ENCODE results near the gene TMTC3. TPM values are rescaled to one million over a fixed set of nuclear protein-coding genes. Genes with fewer than 3 reads are reported as not detected.

Gene TMTC3
- polyA plus RNA-seq, 1 of the 3 experiments (the other 2 are of a cell fraction), result 2.8 TPM

DNA sequence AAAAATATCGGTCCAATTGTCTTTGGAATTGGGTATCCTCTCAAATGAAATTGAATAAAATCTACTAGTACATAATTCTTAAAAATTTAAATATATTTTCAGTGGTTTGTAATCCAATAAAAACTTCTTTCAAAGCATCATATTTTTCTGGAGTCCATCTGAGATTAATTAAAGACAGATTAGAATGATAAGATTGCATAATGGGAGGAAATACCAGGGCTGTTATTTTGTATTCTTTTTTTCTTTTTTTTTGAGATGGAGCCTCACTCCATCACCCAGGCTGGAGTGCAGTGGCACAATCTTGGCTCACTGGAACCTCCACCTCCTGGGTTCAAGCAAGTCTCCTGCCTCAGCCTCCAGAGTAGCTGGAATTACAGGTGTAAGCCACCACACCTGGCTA is 103.8 kb downstream of the TMTC3 start (continued):
- TF ChIP-seq, protein P1, sequence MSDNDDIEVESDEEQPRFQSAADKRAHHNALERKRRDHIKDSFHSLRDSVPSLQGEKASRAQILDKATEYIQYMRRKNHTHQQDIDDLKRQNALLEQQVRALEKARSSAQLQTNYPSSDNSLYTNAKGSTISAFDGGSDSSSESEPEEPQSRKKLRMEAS (IDR thresholded peaks at IDR 0.05; ENCODE audit: low read depth), result no peak
- TF ChIP-seq EP300 (IDR thresholded peaks at IDR 0.05; ENCODE audit: borderline replicate concordance in 1 of 2, low read depth in 1 of 2, low read length in 1 of 2) (peak in 1 of 2 experiments; percentile 65; a peak in 1 of 4 replicates), RAD21 (IDR thresholded peaks at IDR 0.05; ENCODE audit: low read length) (no peak), MXI1 (IDR thresholded peaks at IDR 0.05; ENCODE audit: low read depth, low read length) (no peak), CHD2 (IDR thresholded peaks at IDR 0.05; ENCODE audit: low read length, partially characterized antibody) (no peak), SIN3A (IDR thresholded peaks at IDR 0.05; ENCODE audit: borderline replicate concordance, low read depth, low read length) (no peak), EZH2phosphoT487 (IDR thresholded peaks at IDR 0.05; ENCODE audit: borderline replicate concordance, low read depth) (no peak), TEAD4 (IDR thresholded peaks at IDR 0.05; ENCODE audit: borderline replicate concordance, insufficient read depth) (peak; percentile 67), RCOR1 (IDR thresholded peaks at IDR 0.05; ENCODE audit: low read length) (no peak), FOXM1 (IDR thresholded peaks at IDR 0.05; ENCODE audit: low read depth) (0 out of 2 replicates have a peak, but pooled peaks have one; percentile 23), GATA2 (CRISPR knock-in tag; IDR thresholded peaks at IDR 0.05) (no peak), JUND (IDR thresholded peaks at IDR 0.05) (peak; percentile 25; the same call in 1 of the 2 replicates), TCF12 (IDR thresholded peaks at IDR 0.05) (peak; percentile 91), RFX5 (IDR thresholded peaks at IDR 0.05; ENCODE audit: low read length) (no peak), MEF2A (IDR thresholded peaks at IDR 0.05; ENCODE audit: borderline replicate concordance, low read depth) (no peak), GABPA (IDR thresholded peaks at IDR 0.05; ENCODE audit: low read depth) (no peak), ELF1 (IDR thresholded peaks at IDR 0.05) (no peak), TAF1 (IDR thresholded peaks at IDR 0.05; ENCODE audit: borderline replicate concordance, low read depth, low read length) (no peak), YY1 (IDR thresholded peaks at IDR 0.05; ENCODE audit: low read depth) (no peak), SMC3 (IDR thresholded peaks at IDR 0.05; ENCODE audit: low read depth, low read length) (no peak), RXRA (IDR thresholded peaks at IDR 0.05; ENCODE audit: borderline replicate concordance, low read depth) (no peak)
- TF ChIP-seq, protein P2, sequence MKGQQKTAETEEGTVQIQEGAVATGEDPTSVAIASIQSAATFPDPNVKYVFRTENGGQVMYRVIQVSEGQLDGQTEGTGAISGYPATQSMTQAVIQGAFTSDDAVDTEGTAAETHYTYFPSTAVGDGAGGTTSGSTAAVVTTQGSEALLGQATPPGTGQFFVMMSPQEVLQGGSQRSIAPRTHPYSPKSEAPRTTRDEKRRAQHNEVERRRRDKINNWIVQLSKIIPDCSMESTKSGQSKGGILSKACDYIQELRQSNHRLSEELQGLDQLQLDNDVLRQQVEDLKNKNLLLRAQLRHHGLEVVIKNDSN (IDR thresholded peaks at IDR 0.05; ENCODE audit: borderline replicate concordance, low read depth), result no peak
- TF ChIP-seq, protein P3, sequence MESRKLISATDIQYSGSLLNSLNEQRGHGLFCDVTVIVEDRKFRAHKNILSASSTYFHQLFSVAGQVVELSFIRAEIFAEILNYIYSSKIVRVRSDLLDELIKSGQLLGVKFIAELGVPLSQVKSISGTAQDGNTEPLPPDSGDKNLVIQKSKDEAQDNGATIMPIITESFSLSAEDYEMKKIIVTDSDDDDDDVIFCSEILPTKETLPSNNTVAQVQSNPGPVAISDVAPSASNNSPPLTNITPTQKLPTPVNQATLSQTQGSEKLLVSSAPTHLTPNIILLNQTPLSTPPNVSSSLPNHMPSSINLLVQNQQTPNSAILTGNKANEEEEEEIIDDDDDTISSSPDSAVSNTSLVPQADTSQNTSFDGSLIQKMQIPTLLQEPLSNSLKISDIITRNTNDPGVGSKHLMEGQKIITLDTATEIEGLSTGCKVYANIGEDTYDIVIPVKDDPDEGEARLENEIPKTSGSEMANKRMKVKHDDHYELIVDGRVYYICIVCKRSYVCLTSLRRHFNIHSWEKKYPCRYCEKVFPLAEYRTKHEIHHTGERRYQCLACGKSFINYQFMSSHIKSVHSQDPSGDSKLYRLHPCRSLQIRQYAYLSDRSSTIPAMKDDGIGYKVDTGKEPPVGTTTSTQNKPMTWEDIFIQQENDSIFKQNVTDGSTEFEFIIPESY (IDR thresholded peaks at IDR 0.05; ENCODE audit: borderline replicate concordance, low read depth), result no peak
- TF ChIP-seq, protein P4, sequence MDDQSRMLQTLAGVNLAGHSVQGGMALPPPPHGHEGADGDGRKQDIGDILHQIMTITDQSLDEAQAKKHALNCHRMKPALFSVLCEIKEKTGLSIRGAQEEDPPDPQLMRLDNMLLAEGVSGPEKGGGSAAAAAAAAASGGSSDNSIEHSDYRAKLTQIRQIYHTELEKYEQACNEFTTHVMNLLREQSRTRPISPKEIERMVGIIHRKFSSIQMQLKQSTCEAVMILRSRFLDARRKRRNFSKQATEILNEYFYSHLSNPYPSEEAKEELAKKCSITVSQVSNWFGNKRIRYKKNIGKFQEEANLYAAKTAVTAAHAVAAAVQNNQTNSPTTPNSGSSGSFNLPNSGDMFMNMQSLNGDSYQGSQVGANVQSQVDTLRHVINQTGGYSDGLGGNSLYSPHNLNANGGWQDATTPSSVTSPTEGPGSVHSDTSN (IDR thresholded peaks at IDR 0.05), result peak; percentile 58
- TF ChIP-seq, protein P5, sequence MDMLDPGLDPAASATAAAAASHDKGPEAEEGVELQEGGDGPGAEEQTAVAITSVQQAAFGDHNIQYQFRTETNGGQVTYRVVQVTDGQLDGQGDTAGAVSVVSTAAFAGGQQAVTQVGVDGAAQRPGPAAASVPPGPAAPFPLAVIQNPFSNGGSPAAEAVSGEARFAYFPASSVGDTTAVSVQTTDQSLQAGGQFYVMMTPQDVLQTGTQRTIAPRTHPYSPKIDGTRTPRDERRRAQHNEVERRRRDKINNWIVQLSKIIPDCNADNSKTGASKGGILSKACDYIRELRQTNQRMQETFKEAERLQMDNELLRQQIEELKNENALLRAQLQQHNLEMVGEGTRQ (IDR thresholded peaks at IDR 0.05; ENCODE audit: borderline replicate concordance, low read depth, low read length), result no peak

All from SK-N-SH (cell line).